ENCODE measurements around the gene ACBD7.

The ACBD7 gene

DNA sequence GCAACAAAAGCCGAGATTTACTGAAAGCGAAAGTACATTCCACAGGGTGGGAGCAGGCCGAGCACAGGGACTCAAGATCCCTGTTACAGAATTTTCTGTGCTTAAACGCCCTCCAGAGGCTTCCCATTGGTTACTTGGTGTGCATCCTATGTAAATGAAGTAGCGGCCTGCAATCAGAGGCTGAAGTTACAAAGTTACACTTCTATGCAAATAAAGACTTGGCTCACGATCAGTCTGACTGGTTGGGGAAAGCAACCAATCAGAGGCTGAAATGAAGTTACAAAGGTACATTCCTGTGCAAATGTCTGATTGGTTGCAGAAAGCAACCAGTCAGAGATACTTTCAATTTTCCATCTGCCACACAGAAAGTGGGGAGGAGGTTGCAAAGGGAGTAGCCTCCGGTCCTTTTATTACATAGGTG, 4.1 kb downstream of the ACBD7 start:
- DNase-seq: no peak

DNA sequence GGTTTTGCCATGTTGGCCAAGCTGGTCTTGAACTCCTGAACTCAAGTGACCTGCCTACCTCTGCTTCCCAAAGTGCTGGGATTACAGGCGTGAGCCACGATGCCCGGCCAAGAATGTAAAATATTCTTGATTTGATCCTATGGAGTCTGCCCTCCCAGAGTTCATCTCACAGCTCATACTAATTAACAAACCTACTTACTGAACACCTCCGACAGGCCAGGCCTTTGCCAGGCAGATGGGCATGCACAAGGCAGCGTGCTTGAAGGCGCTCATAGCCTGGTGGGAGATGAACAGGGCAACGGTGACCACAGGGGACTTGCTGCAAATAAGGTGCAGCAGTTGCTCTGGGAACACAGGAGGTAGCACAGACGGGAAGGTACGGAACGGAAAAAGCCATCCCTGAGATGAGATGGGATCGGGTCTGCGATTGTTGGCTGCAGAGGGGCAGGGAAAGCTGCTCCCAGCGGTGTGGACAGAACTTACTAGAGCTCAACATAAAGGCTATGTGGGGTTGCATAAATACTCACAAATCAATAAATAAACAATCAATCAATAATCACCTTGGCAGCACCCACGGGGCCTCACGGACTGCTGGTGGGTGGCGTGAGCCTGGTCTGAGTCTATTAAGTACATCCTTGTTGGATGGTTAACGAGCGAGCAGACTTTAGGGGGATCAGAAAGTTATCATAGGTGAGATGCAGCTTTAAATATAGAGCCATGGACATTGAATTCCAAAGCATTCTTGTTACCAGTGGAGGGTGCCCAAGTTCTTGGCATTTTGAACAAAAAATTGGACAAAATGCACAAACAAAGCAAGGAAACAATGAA, 4.7 kb downstream of the ACBD7 start:
- no peak for DNase-seq

DNA sequence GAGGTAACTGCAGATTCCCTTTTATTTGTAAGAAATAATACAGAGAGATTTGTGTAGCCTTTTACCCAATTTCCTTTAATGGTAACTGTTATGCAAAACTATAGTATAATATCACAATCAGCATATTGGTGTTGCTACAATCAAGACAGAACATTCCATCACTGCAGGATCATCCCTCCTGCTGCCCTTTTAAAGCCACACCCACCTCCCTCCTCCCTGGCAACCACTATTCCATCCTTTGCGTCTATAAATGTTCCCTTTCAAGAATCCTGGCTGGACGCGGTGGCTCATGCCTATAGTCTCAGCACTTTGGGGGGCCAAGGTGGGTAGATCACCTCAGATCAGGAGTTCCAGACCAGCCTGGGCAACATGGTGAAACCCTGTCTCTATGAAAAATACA, 13.2 kb downstream of the ACBD7 start:
- DNase-seq: no peak

DNA sequence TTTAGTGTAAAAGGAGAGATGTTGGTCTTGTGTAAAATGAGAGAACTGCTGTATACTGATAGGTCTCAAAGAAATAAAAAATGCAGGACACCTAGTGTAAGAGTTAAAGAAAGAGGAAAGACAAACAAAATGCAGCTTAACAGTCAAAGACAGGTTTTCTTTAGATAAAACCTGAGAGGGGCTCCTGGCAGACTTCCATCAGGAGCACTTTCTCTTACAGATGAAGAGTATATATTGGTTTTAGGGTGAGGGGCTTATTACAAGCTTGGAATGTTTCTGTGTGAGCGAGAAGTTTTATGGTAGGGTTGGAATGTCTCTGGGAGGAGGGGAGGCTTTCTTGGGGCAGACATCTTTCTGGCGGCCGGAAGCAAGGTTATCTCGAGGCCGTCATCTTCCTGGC, 16.2 kb downstream of the ACBD7 start:
- no peak for DNase-seq

DNA sequence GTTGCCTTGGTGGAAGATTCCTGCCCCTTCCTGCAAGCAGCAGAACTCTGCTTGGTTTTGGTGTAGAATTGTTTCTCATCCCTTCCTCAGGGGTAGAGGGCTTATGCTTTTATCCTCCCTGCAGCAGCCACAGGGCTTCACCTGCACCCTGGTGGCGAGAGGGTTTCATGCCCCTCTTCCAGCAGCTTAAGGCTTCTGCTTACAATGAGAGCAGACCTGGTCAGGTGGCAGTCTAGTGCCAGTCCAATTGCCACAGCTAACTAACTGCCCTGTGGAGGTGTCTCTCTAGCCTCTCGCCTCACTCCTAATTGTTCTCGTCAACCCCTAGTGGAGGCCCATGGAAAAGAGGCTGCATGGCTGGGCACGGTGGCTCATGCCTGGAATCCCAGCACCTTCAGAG, 19.3 kb downstream of the ACBD7 start:
- no peak for DNase-seq

DNA sequence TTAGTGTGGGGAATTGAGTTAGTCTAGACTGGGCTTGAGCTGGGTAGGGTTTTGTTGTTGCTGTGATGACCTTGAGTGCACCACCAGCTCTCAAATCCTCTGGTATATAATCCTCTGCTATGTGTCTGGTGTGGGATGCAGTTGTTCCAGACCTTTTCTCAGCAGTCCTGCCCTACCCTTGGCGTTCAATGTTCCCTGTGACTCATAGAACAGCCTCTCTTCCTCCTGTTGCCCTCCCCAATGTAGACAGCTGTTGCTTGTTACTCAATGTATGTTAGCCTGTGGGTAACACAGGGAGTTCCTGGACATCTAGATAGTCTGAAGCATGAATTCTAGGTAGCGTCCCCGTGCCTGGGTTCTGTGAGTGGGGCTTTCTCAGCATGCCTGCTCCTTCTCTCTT, 19.8 kb downstream of the ACBD7 start:
- no peak for DNase-seq

DNA sequence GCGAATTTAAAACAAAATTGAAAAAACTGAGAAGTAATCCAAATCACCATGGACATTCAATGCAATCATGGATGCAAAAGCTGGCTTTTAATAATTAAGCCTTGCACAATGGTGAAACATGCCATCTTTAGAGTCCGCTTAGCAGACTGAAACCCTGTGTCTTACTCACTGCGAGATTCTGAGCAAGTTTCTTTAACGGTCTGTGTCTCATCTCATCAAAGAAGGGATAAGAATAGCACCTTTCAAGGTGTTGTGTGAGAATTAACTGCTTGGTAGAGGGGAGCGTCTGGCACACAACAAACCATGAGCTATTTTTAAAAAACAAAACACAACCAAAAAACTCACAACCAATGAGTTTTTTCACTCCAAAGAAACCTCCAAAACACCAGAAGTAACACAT, 21.4 kb downstream of the ACBD7 start:
- DNase-seq: no peak

DNA sequence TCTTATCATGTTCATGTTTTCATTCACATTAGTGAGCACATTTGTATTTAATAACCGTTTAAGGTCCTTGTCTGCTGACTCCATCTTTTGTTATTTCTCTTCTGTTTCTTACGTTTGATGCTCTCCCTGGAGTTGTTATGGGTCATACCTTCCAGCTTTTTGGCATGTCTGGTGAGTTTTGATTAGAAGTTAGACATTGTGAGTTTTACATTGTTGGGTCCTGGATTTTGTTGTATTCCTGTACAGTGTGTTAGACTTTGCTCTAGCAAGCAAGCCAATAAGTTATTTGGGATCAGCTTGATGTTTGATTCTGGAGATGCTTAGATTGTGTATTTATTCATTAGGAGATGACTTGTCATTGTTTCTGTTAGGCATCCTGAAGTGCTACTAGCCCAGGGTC, 27.9 kb downstream of the ACBD7 start:
- DNase-seq: no peak

DNA sequence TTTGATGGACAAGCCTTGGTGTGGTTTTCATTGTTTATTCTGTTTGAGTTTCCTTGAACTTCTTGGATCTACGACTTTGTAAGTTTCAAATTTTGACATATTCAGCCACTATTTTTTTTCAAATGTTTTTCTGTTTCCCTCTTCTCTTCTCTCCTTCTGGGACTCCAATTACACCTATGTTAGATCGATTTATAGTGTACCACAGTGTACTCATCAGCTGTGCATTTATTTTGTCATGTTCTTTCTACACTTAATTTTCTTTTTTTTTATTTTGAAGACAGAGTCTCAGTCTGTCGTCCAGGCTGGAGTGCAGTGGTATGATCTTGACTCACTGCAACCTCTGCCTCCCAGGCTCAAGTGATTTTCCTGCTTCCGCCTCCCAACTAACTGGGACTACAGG, 28.7 kb downstream of the ACBD7 start:
- DNase-seq: no peak

DNA sequence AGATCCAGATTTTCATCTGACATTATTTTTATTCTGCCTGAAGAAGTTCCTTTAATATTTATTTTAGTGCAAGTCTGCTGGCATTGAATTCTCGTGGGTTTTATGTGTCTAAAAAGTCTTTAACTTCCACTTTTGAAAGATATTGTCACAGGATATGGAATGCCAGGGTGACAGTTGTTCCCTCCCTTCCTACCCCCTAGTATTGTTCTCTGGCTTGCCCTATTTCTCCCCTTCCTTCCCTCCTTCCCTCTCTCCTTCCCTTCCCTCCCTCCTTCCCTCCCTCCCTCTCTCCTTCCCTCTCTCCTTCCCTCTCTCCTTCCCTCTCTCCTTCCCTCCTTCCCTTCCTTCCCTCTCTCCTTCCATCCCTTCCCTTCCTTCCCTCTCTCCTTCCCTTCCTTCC, 29.9 kb downstream of the ACBD7 start:
- DNase-seq: no peak

DNA sequence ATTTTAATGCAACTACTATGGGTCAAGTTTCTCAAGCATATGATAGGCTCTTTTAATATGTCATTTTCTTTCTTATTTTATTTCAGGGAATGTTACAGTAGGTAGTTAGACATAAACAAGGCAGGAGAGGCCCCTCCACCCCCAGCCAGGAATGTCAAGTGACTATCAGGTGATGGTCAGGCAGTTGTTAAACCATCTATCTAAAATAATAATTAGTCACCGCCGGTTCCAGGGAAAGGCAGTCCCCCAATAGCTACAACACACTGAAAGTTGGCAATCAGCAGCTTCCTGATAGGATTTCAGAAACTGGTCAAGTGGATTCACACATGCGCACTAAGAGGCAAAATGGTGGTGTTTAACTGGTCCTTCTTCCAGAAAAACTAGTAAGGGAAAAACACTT, 35.5 kb downstream of the ACBD7 start:
- DNase-seq: no peak

DNA sequence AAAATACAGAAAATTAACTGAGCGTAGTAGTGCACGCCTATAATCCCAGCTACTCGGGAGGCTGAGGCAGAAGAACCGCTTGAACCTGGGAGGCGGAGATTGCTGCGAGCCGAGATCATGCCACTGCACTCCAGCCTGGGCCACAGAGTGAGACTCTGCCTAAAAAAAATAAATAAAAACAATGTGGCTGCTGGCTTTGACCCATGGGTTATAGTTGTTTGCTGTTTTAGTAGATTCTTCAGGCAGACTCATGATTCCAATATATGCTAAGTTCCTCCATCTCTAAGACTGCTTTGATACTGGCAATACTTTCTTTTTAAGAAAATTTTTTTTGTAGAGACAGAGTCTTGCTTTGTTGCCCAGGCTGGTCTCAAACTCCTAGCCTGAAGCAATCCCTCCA, 36.5 kb downstream of the ACBD7 start:
- DNase-seq: no peak

DNA sequence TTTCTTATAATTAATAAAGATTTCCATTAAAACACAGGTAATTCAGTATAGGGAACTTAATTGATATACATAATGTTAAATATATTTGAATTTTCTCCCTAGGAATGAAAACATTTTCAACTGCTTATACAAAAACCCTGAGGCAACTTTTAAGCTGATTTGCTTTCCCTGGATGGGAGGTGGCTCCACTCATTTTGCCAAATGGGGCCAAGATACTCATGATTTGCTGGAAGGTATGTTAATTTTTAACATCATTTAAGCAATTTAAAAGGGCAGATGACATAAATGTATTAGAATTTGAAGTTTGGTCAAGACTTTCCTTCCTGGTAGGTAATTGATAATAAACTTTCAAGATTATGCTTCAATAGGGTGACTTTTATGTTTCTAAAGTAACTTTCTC, 39.0 kb downstream of the ACBD7 start:
- no peak for DNase-seq

DNA sequence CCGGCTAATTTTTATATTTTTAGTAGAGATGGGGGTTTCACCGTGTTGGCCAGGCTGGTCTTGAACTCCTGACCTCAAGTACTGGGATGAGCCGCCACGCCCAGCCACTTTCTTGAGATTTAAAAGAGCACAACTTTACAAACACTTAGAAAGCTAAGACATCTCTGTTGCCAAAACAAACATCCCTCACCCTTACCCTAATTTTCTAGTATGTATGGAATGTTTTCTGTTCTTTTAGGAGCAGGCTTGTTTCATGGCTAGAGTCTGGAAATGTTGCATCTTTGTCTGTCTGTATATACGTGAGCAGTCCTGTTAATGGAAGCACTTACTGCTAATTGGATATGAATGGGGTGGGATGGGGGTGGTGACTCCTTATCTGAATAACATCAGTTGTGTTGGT, 42.0 kb downstream of the ACBD7 start:
- DNase-seq: no peak

DNA sequence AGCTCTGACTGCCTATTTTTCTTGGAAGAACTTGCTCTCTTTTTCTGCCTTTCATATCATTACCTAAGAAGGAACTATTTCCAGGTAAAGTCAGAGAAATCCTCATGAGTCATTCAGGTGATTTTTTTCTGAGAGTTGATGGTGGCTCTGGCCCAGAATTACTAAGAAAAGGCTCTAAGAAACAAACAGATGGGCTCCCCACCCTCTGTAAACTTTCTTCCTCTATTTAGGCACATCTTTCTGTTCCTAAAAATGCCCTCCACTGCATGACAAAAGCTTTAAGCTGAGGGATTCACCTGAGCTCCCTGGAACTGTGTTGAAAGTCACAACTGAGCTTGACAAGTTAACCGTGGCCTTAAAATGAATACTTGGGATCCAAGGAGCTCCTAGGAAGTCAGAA, 43.2 kb downstream of the ACBD7 start:
- no peak for DNase-seq

DNA sequence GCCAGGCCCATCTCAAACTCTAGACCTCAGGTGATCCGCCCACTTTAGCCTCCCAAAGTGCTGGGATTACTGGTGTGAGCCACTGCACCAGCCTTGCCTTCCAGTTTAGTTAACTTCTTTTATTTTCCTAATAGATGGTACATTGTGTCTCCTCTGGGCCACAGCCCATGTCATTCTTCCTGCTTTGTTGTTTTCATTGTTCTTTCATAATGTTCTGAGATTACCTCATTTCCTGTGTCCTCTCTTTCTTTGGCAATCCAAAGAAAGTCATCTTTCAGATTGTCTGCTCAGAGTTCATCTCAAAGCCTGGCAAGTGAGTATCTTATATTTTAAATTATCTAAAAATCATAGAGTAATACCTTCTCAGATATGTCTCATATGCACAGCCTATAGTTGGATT, 44.9 kb downstream of the ACBD7 start, which contains the start of gene OLAH:
OLAH (plus strand) TSS at position 270 of the 400 bp plus-strand sequence. CDS start 3,346 bp downstream, outside the sequence.
- no peak for DNase-seq

DNA sequence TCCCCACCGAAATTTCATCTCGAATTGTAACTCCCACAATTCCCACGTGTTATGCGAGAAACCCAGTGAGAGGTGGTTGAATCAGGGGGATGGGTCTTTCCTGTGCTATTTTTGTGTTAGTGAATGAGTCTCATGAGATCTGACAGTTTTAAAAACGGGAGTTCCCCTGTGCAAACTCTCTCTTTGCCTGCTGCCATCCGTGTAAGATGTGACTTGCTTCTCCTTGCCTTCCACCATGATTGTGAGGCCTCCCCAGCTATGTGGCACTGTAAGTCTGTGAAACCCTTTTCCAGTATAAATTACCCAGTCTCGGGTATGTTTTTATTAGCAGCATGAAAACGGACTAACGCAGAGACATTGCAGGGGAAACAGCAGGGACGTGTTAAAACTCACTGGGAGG, 50.2 kb downstream of the ACBD7 start:
- DNase-seq: no peak

DNA sequence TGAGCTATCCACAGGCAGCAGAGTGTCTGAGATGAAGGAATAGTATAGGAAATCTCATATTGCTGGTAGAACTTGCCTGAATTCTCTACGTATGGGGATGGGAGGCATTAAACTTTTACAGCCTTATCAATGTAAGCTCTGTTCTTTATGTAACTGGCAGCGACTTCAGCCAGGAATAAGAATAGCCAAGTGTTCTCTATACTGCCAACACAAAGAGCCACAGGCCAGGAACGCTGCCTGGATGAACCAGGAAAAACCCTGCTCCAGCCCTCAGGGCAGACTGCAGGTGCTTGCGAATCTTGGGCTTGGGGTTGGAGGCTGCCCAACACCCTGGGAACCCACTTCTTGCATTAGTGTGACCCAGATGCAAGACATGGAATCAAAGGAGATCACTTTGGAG, 50.9 kb downstream of the ACBD7 start:
- DNase-seq: no peak

DNA sequence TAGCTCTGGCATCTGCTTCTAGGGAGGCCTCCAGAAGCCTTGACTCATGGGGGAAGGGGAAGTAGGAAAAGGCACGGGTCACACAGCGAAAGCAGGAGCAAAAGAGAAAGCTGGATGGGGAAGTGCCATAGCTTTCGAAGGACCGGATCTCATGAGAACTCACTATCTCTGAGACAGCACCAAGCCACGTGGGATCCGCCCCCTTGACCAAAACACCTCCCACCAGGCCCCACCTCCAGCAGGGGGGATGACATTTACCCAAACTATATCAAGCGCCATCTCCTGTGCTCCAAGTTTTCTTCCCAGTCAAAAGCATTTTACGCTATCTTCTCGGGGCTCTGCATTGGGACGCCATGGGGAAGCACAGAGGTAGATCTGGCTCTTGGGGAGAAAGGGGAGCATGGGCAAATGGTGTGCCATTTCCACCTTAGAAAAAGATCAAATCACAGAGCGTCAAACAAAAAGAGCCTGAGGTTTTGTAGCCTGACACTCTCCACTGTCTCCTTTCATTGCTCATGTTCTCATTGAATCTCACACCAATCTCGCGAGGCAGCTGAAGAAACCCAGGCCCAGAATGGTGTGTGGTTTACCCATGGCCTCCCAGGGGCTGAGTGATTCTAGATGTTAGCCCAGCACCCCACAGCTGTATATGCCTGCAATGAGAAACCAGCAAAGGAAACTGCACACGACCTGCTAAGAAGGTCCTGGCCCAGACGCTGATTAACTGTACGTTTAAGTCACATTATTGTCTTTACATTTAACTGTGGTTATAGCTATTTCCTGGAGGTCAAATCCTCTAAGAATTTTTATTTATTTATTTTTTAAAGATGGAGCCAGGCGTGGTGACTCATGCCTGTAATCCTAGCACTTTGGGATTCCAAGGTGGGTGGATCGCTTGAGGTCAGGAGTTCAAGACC, 52.9 kb downstream of the ACBD7 start:
- no peak for DNase-seq

DNA sequence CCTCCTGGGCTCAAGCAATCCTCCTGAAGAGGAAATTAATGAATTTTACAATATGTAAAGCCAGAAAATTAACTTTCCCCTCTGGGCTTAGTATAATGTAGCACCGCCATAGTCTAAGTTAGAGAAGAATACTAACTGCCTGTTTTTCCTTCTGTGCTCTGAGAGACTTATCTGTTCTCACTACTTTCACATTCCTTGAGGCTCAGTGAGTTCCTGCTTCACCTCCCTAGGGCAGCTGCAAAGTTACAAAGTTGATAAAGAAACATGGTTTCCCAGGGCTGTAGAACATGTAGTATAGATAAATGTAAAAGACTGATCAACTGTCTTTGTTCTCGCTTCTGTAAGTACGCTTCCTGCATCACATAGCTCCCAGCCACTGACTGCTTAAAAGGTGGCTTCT, 60.8 kb downstream of the ACBD7 start:
- no peak for DNase-seq
